HG03103 (cell line): ENCODE results near the gene ACSS3.

Experiments
- ATAC-seq: cut with Tn5 transposase; IDR thresholded peaks from one replicate; pipeline ENCODE4 v1.9.1; 2021; ENCODE audit warnings: low read depth; ENCODE audit not compliant: unreplicated experiment

Gene ACSS3

DNA sequence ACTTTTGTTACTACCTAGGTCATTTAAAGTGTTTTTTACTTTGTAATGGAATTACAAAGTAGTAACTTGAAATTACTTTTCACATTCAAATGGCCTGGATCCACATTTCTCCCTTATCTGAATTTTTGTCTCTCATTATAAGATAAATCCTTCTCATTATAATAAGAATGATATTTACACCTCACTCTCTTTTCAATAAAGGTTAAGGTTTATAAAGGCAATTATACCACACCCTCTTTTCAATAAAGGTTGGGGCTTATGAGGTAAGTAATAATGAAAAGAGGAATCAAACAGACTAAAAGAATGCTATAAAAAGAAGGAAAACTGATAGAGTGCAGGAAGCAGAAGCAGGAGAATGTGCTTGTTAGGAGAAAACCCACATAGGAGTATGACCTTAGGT lies 210.8 kb downstream of the ACSS3 start:
- ATAC-seq, result no peak

DNA sequence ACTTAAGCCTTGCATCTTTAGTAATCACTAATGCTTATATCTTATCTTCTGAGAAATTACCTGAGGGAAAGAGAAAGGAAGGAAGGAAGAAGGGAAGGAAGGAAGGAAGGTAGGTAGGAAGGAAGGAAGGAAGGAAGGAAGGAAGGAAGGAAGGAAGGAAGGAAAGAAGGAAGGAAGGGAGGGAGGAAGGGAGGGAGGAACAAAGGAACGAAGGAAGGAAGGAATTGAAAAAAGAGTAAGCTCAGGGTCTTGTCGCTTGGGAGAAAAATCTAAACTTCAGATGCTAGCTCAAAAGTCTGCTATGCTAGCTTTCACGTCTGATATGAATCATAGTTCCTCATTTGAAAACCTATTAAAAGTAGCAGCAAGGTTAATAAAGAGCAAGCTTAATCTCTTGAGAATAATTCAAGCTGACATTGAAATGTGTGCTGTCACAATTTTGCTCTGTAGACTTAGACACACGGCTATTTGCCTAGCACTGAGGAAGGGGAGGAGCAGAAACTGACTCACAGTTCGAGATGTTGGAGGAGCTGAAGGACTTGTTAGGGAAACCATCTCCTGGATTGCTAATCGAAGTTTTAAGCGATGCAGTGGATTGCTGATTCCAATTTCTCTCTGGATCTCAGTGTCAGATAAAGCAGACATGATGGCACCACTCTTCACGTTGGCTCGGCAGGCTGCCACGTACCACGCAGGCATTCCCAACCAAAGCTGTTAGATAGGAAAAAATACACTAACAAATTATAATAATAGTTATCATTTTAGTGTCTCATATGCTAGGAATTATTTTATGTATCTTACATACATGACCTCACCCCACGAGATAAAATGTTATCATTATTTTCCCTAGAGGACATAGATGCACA lies 216.7 kb downstream of the ACSS3 start:
- ATAC-seq, result no peak

DNA sequence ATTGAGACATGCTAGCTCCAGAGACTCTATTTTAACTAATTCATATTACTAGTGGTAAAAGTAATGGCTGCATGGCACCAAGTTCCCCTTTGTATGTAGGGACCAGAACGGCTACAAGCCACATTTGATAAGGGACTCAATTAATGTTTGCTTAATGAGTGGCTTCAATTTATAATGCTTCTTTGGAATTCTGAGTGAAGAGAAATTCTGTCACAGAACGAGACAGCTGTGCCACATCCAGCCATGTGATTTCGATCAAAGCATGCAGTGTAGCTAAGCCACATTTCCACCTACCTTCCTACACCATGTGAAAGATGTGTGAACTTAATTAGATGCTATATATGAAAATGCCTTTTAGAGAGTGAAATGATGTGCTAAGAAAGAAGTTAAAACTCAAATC lies 217.4 kb downstream of the ACSS3 start:
- ATAC-seq, result no peak

- no peak for ATAC-seq
Observed at GRCh38 chr12:81296556-81297305, 218.9 kb downstream of the ACSS3 start.

DNA sequence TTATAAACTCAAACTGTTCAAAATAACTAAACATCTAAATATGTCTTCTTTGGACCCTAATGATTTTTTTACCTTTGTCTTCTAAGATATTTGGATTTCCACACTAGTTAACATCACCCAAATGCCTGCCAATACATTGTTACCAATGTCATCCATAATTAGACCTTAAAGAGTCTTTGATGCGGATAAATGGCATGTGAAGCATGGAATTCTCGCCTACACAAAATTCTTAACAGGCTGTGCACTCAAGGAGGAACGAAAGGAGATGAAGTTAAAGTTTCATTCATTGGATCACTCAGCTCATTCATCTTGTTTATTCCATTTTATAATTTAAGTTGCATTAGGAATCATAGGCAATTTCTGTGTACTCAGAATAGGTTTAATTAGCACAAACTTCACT lies 219.7 kb downstream of the ACSS3 start:
- ATAC-seq, result no peak

GRCh38 chr12:81300454-81300853 lies 222.6 kb downstream of the ACSS3 start:
- no peak for ATAC-seq

DNA sequence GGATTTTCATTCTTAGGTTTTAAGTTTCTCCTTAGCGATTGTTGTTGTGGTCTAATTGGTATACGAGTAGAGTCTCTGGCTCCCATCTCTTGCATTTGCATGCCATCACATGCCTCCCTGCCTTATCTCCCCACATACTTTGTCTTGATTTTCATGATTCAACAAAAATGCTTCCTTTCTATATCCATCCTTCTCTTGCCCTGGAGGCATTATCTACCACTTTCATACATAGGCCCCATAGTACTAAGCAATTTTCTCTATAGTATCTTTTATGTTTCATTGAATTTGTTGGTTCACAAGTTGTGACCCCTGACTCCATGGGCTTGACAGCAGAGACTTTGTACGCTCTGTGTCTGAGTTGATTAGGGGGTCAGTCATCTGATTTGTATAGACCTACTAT lies 226.1 kb downstream of the ACSS3 start:
- no peak for ATAC-seq
